ENCODE results near the gene PTPRT. TPM values are rescaled to one million over a fixed set of nuclear protein-coding genes. Genes with fewer than 3 reads are reported as not detected.

The PTPRT gene
- total RNA-seq, 1 experiment from 2014 or later, result 0.93 TPM

DNA sequence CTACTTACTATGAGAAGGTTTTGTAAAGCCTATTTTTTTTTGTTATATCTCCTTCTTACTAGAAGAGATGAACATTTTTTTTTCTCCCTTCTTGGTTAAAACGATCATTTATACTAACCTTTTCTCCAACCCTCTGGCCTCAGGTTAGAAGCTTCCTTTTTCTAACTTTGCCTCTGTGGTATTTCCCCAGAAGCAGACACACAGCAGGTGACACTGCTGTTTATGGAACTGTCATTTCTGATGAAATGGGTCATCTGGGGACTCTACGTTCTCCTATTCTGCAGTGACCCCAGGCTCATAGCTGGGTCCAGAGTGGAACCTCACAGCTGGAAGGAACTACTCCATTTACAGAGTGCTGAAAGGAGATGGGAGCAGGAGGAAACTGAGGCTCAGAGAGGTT is 825.3 kb downstream of the PTPRT start:
- Histone ChIP-seq H3K4me1 (peaks cover 14% of the 10 kb centered on the region), H3K4me3 (no peak overlapping the region), H3K27ac (no peak overlapping the region), H3K36me3 (no peaks in the 10 kb centered on the region), H3K9me3 (replicated peaks) (no peaks in the 10 kb centered on the region), H3K27me3 (peaks cover 19% of the 10 kb centered on the region)
- DNase-seq, result peak in 1 of 2 experiments; percentile 18

DNA sequence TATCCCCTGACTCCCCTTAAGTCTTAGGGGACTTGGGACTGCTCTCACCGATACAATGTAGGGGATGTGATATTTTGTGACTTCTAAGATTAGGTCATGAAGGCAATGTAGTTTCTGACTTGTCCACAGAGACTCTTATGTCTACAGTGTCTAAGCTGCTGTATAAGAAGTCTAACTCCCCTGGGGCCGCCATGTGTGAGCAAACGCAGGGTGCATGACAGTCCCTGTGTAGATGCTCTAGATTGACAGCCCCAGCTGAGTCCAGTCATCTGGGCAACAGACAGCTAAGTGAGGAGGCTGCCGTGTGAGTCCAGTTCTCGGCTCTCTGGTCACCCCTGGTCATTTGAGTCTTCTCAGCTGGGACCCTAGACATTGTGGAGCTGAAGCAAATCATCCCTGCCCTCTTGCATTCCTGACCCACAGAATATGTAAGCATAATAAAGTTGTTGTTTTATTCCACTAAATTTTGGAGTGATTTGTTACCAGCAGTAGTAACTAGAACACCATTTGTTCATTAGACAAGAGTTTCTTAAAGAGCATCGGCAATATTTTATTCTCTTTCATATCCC is 828.2 kb downstream of the PTPRT start:
- no peaks in the 10 kb centered on the region for H3K36me3 ChIP-seq

DNA sequence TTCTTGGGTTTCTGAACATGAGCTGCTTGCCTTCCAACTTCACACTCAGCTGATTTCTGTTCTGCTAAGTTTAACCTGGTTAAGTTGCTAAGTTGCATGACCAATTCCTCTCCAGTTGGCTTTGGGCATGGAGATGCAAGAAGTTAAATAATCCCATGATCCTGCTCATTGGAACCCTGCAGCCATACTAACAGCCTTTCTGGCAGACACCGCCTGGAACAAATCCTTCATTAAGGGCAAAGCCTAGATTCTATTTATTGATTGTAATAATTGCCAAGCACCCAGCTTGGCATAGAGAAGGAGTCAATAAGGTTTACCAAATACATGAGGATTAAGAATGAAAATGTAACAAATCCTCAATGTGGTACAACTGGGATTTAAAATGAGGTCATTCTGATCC is 829.1 kb downstream of the PTPRT start:
- peaks cover 10% of the 10 kb centered on the region for H3K4me1 ChIP-seq
- no peaks in the 10 kb centered on the region for H3K36me3 ChIP-seq
- no peak overlapping the region for H3K4me3 ChIP-seq
- no peaks in the 10 kb centered on the region for H3K9me3 ChIP-seq (replicated peaks)
- no peak overlapping the region for H3K27ac ChIP-seq
- DNase-seq, result no peak
- H3K27me3 ChIP-seq, result peaks cover 38% of the 10 kb centered on the region

More for the DNA sequence above, 828.2 kb downstream of the PTPRT start:
- DNase-seq, result peak; percentile 81 to 89
- Histone ChIP-seq H3K4me1 (peaks cover 10% of the 10 kb centered on the region), H3K27me3 (peaks cover 33% of the 10 kb centered on the region), H3K9me3 (replicated peaks) (no peaks in the 10 kb centered on the region), H3K27ac (no peak overlapping the region), H3K4me3 (no peak overlapping the region)

DNA sequence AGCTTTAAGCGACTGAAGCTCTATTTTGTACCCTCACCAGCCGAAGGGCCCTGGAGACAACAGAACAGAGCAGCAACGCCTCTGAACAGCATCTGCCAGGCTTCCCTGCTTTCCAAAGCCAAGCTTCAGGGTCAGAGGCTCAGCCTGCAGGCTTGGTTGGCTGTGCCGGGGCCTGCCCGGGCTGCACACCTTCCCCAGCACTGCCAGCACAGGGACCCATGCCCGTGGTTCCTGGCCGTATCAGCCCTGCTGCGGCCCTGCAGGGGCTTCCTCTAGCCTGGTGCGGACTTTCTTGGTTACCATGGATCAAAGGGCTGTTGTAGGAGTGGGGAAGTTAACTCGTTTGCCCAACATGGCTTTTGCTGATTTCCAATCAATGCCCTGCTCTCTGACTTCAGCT is 830.1 kb downstream of the PTPRT start:
- Histone ChIP-seq H3K27ac (no peak overlapping the region), H3K27me3 (peaks cover 38% of the 10 kb centered on the region), H3K9me3 (replicated peaks) (no peaks in the 10 kb centered on the region), H3K4me3 (no peak overlapping the region), H3K36me3 (no peaks in the 10 kb centered on the region), H3K4me1 (peaks cover 10% of the 10 kb centered on the region)
- no peak for DNase-seq

DNA sequence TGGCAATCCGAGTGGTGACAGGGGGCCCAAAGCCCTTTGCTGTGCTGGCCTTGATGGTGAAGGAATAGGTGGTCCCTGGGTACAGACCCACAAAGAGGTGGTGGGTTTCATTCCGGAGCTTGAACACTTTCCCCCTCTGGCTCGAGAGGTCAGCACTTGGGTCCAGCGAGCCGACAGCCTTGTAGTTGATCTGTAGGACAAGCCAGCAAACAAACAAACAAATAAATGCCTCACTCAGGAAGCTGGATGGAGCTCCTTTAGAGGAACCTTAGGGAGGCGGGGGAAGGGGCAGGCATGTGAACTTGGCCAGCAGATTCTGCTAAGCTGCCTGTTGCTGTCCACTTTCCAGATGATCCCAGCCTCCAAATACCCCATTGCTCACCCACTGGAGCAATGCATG is 837.6 kb downstream of the PTPRT start:
- no peak overlapping the region for H3K4me3 ChIP-seq
- no peaks in the 10 kb centered on the region for H3K9me3 ChIP-seq (replicated peaks)
- DNase-seq, result no peak
- H3K27me3 ChIP-seq, result peaks cover 15% of the 10 kb centered on the region
- H3K27ac ChIP-seq, result no peak overlapping the region
- H3K4me1 ChIP-seq, result no peaks in the 10 kb centered on the region
- H3K36me3 ChIP-seq, result no peaks in the 10 kb centered on the region

DNA sequence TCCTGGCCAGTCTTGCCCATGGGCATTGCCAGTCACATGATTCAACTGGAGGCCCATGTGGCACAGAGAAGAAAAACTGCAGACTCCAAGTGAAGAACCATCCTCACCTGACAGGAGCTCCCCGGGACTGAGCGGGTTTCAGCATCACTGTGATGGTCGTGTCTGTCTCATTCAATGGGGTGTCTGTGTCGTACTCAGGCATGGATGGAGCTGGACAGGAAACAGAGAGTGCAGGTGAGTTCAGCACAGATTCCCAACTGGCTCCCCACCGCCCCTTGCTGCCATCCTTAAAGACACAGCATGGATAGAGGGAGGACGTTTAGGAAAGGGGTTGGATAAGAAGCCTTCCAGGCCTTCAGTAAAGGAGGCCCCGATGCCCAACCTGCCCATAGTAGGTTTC is 839.2 kb downstream of the PTPRT start:
- Histone ChIP-seq H3K9me3 (replicated peaks) (no peaks in the 10 kb centered on the region), H3K27ac (no peak overlapping the region), H3K4me3 (no peak overlapping the region), H3K36me3 (no peaks in the 10 kb centered on the region), H3K27me3 (peaks cover 3% of the 10 kb centered on the region), H3K4me1 (no peaks in the 10 kb centered on the region)
- DNase-seq, result no peak

DNA sequence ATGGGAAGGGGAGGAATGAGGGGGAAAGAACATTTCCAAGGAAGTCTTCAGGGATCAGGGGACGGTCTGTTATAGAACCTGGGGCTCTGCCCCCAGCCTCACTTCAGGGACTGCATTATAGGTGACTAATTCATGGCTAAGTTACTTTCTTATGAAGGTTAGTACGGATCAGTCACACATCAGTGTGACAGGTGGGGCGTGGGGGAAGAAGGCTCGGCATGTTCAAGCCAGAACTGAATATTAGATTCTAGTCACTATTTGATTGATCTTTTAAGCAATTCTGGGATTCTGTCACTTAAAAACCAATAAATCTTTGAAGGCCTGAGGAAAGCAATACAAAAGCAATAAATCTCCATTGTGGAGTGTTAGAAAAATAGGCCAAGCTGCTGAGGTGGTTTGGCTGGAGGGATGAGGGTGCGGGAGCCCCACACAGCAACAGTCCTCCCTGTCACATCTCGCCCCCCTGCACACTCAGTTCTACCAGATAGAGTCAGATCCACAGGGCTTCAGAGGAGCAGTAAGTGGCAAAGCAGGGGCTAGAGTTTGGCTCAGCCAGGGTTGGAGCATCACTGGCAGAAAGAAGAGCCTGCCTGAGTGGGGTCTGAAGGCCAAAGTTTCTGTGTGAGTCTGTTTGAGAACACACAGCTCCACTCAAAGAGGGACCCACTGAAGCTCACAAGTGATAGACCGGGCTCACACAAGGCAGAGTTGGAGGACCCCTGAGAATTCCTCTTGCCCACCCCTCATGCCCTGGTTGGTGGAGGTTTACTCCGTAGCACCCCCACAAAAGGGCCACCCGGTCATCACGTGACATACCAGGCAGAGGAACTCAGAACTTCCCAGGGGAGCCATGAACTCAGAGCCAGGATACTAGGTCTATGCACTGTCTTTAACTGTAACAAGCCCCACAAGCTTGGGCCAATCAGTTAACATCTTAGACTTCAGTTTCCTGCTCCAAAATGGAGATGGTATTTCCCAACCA is 843.2 kb downstream of the PTPRT start:
- no peaks in the 10 kb centered on the region for H3K4me1 ChIP-seq
- H3K36me3 ChIP-seq, result no peaks in the 10 kb centered on the region
- DNase-seq, result no peak
- H3K4me3 ChIP-seq, result no peak overlapping the region
- H3K27ac ChIP-seq, result no peak overlapping the region
- H3K27me3 ChIP-seq, result peaks cover 11% of the 10 kb centered on the region; the same call in 1 of the 2 replicates
- H3K9me3 ChIP-seq (replicated peaks), result no peaks in the 10 kb centered on the region

DNA sequence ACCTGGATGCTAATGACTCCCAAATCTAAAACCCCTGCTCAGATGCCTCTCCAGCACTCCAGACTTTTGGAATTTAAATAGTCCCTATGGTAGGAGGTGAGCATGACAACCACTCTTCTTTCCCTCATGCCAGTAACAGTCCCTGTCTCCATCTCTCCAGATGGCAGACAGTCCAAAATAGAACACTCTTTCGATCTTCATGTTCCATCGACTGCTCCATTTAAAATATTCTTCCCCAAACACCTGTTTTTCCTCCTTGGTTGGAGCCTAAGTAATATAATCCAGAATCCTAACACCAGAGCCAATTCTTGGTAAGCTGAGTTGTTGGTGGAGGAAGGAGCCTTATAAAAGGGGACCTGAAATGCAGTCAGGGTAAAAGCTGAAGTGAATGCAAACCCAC is 848.1 kb downstream of the PTPRT start:
- Histone ChIP-seq H3K27me3 (peaks cover 14% of the 10 kb centered on the region; the same call in 1 of the 2 replicates), H3K4me3 (no peak overlapping the region), H3K27ac (no peak overlapping the region), H3K9me3 (replicated peaks) (no peaks in the 10 kb centered on the region; the same call in 1 of the 2 replicates), H3K36me3 (no peaks in the 10 kb centered on the region), H3K4me1 (no peaks in the 10 kb centered on the region)
- DNase-seq, result no peak

DNA sequence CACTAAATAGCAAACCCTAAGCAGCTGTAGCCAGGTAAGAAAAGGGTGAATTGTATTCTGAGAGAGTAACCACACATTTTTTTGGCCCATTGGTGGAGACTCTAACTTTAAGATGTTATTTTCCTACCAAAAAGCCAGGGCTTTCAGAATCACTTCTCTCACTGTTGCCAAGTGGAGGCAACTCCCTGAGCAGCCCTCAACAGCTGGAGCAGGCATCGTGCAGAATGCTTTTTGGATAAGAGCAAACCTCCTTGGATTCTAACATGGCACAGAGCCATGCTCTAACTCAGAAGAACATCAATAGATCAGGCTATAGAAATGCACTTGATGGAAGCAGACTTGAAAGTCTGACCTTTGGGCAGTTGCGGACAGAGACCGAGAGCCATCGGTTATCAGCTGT is 849.3 kb downstream of the PTPRT start:
- H3K9me3 ChIP-seq (replicated peaks), result no peaks in the 10 kb centered on the region; the same call in 1 of the 2 replicates
- peaks cover 14% of the 10 kb centered on the region; the same call in 1 of the 2 replicates for H3K27me3 ChIP-seq
- H3K27ac ChIP-seq, result no peak overlapping the region
- no peak overlapping the region for H3K4me3 ChIP-seq
- DNase-seq, result no peak
- no peaks in the 10 kb centered on the region for H3K36me3 ChIP-seq
- no peaks in the 10 kb centered on the region for H3K4me1 ChIP-seq

DNA sequence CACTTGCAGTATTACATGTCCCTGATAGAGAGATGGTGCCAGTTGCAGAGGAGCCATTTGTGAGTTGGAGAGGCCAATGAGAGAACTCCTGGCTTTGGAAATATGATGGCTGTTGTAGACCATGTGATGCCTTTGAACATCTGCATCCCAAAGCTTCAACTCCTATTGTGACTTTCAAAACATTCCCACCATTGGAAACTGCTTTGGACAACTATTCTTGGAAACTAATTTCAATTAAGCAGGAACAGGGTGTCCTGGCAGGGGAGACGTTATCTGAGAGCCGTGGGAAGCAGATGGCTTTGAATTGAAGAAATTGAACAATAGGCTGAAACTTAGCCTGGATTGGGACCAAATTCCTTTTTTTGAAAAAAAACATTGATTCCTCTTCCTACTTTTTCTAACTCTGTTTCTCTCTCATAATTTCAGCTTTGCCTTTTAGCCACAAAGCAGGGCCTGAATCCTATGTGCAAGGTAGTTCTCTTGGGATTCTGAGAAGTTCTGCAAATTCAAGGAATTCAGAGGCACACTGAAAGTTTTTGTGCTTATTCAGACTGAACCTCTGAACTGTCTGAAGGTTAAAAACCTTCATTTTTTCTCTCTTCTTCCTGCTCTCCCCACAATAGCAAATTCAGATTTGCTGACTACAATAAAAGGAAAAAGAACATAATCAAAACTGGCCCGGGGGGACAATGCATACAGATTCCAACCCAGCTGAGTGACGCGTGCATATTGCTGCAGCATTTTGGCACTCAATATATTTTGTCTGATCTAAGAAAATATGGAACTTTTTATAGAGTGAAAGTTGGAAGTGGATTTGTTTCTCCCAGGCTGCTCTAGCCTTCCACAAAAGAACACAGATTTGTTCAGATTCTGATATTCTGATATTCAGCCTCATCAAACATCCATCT is 851.2 kb downstream of the PTPRT start:
- DNase-seq, result no peak
- no peaks in the 10 kb centered on the region; the same call in 1 of the 2 replicates for H3K36me3 ChIP-seq
- H3K27me3 ChIP-seq, result peaks cover 18% of the 10 kb centered on the region
- no peak overlapping the region for H3K27ac ChIP-seq
- no peaks in the 10 kb centered on the region; the same call in 1 of the 2 replicates for H3K9me3 ChIP-seq (replicated peaks)
- H3K4me3 ChIP-seq, result no peak overlapping the region
- no peaks in the 10 kb centered on the region for H3K4me1 ChIP-seq

DNA sequence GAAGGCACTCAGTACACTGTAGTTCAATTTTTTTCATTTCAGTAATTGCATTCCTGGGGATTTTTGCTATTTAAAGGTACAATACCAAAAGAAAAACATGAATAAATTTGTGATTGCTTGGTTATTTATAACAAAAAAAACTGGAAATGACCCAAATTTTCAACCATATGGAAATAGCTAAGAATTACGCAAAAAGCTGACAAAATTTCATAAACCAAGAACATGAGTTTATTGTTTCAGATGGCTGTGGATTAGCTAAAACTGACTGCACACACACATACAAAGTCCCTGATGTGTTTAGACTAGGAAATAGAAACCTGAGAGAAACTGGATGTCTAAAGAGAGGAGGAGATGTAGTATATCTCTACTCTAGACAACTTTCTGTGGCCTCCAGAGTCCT is 853.1 kb downstream of the PTPRT start:
- Histone ChIP-seq H3K4me1 (no peaks in the 10 kb centered on the region), H3K4me3 (no peak overlapping the region), H3K27ac (no peak overlapping the region), H3K27me3 (peaks cover 14% of the 10 kb centered on the region), H3K36me3 (no peaks in the 10 kb centered on the region; the same call in 1 of the 2 replicates), H3K9me3 (replicated peaks) (no peaks in the 10 kb centered on the region; the same call in 1 of the 2 replicates)
- DNase-seq, result no peak

DNA sequence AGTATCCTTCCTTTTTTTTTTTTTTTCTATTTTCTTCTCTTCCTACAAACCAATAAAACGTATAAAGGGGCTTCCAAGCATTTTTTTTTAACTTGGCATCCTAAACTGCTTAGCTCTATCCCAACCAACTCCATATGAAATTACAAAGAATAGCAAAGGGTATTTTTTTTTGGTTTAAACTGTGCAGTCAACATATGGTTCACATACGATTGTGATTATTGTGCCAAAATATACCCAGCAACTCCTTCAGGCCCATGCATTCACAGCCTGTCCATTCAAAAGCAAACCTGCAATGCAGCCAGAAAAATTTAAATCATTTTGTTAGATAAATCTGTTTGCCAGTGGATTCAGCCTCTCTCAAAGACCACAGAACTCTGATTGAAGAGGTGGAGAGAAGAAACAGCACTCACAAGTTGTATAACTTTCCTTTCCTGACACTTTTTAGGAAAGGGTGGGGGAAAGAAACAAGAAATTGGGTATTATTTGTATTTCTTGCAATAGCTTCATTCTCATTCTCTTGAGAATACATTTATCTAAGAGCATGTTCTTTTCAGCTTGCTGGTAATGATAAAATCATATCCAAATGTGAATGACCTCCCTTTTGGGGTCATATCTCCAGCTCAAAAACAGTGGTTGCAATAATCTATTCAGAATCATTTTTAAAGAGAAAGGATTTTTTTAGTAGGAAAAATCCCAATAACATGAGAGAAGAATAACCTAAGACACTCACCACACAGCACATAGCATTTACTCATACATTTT is 870.3 kb downstream of the PTPRT start:
- Histone ChIP-seq H3K36me3 (no peaks in the 10 kb centered on the region), H3K27ac (no peak overlapping the region), H3K4me1 (no peaks in the 10 kb centered on the region), H3K27me3 (no peaks in the 10 kb centered on the region; the same call in 1 of the 2 replicates), H3K9me3 (replicated peaks) (no peaks in the 10 kb centered on the region; the same call in none of the 2 replicates), H3K4me3 (no peak overlapping the region)
- no peak for DNase-seq

DNA sequence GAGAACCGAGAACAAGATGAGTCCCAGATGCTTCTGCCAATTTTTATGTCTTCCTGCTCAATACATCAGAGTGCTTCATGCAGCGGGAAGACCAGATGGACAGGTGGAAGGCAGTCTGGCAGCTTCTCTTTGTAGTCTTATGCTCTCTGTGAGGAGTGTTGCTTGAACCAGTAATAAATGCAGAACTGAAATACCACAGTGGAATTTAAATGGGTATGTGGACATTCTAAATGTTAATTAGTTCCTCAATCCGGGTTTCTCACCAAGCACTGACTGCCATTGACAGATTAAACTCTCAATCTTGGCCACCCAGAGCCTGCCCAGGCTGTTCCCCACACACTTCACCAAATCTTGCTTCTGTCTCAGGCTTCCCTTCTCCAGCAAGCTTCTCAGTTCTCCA is 876.0 kb downstream of the PTPRT start:
- Histone ChIP-seq H3K4me1 (no peaks in the 10 kb centered on the region), H3K4me3 (no peak overlapping the region), H3K27me3 (no peaks in the 10 kb centered on the region; the same call in 1 of the 2 replicates), H3K9me3 (replicated peaks) (no peaks in the 10 kb centered on the region), H3K36me3 (no peaks in the 10 kb centered on the region), H3K27ac (no peak overlapping the region)
- no peak for DNase-seq

DNA sequence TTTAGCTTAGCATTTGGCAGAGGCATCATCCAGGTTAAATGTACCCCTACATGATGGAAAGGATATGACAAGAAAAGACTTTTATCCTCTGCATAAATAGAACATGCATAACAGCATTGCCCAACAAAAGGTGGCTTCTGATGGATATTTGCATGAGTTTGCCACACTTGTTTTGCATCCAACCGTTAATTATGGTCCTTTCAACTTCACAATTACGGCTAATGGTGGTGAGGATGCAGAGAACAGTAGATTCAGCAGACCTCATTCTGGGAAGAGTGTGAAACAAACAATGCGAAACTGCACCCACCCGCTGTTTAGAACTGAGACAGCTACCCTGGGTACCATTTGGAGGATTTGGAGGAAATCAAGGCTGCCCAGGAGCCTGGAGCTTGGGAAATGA is 880.7 kb downstream of the PTPRT start:
- Histone ChIP-seq H3K27me3 (no peaks in the 10 kb centered on the region), H3K36me3 (no peaks in the 10 kb centered on the region), H3K27ac (no peak overlapping the region), H3K4me1 (no peaks in the 10 kb centered on the region), H3K9me3 (replicated peaks) (0 out of 2 replicates have a peak, but pooled peaks cover 3% of the 10 kb centered on the region), H3K4me3 (no peak overlapping the region)
- no peak for DNase-seq

All from SJCRH30 (cell line).